Measurements from ENCODE around the gene ERCC6L. TPM values are rescaled to one million over a fixed set of nuclear protein-coding genes. Genes with fewer than 3 reads are reported as not detected.

ERCC6L gene
- total RNA-seq, 4 donors from 2014 or later, result 0.07 TPM; not detected in 3

GRCh38 chrX:72265263-72265662 lies 26.4 kb upstream of the ERCC6L start:
- DNase-seq, result no peak
- no peaks in the 10 kb centered on the region for H3K27me3 ChIP-seq
- intact Hi-C loops (cut with DNase I; ENCODE audit: low total_unique reads), result no loop called here
- TF ChIP-seq, protein P1, sequence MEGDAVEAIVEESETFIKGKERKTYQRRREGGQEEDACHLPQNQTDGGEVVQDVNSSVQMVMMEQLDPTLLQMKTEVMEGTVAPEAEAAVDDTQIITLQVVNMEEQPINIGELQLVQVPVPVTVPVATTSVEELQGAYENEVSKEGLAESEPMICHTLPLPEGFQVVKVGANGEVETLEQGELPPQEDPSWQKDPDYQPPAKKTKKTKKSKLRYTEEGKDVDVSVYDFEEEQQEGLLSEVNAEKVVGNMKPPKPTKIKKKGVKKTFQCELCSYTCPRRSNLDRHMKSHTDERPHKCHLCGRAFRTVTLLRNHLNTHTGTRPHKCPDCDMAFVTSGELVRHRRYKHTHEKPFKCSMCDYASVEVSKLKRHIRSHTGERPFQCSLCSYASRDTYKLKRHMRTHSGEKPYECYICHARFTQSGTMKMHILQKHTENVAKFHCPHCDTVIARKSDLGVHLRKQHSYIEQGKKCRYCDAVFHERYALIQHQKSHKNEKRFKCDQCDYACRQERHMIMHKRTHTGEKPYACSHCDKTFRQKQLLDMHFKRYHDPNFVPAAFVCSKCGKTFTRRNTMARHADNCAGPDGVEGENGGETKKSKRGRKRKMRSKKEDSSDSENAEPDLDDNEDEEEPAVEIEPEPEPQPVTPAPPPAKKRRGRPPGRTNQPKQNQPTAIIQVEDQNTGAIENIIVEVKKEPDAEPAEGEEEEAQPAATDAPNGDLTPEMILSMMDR (IDR thresholded peaks at IDR 0.05 in 4 of 5, conservative IDR thresholded peaks at IDR 0.05 in 1 of 5), result no peak
- no peak for TF ChIP-seq POLR2A (IDR thresholded peaks at IDR 0.05)
- no peaks in the 10 kb centered on the region for H3K4me1 ChIP-seq
- H3K36me3 ChIP-seq, result peaks cover 0 to 3% of the 10 kb centered on the region in 2 donors
- H3K4me3 ChIP-seq, result no peak overlapping the region
- in situ Hi-C loops (cut with MboI; ENCODE audit: low sequenced_read_pairs in 4 of 4), result no loop called here
- no peak for ATAC-seq
- no peak overlapping the region for H3K27ac ChIP-seq
- H3K9me3 ChIP-seq, result no peaks in the 10 kb centered on the region

- H3K36me3 ChIP-seq, result no peaks in the 10 kb centered on the region
- DNase-seq (no peak), ATAC-seq (no peak)
- no peaks in the 10 kb centered on the region for H3K27me3 ChIP-seq
- no peak overlapping the region for H3K27ac ChIP-seq
- H3K4me3 ChIP-seq, result no peak overlapping the region
- TF ChIP-seq, protein P1 (IDR thresholded peaks at IDR 0.05 in 4 of 5, conservative IDR thresholded peaks at IDR 0.05 in 1 of 5), result no peak
- TF ChIP-seq POLR2A (IDR thresholded peaks at IDR 0.05), result no peak
- no peaks in the 10 kb centered on the region for H3K4me1 ChIP-seq
- in situ Hi-C loops (cut with MboI; ENCODE audit: low sequenced_read_pairs in 4 of 4), result no loop called here
- intact Hi-C loops (cut with DNase I; ENCODE audit: low total_unique reads), result no loop called here
- no peaks in the 10 kb centered on the region for H3K9me3 ChIP-seq
Observed at GRCh38 chrX:72262077-72262476, 23.2 kb upstream of the ERCC6L start.

- Histone ChIP-seq H3K4me3 (no peak overlapping the region), H3K27me3 (no peaks in the 10 kb centered on the region), H3K4me1 (no peaks in the 10 kb centered on the region), H3K36me3 (no peaks in the 10 kb centered on the region), H3K9me3 (no peaks in the 10 kb centered on the region), H3K27ac (no peak overlapping the region)
- intact Hi-C loops (cut with DNase I; ENCODE audit: low total_unique reads), result no loop called here
- ATAC-seq, result no peak
- TF ChIP-seq, protein P1 (IDR thresholded peaks at IDR 0.05 in 4 of 5, conservative IDR thresholded peaks at IDR 0.05 in 1 of 5), result no peak
- no peak for TF ChIP-seq POLR2A (IDR thresholded peaks at IDR 0.05)
- DNase-seq, result no peak
- in situ Hi-C loops (cut with MboI; ENCODE audit: low sequenced_read_pairs in 4 of 4), result no loop called here
Observed at GRCh38 chrX:72260448-72260847, 21.6 kb upstream of the ERCC6L start.

GRCh38 chrX:72258174-72258573 lies 19.3 kb upstream of the ERCC6L start:
- no peak overlapping the region for H3K4me3 ChIP-seq
- no peak overlapping the region for H3K27ac ChIP-seq
- TF ChIP-seq, protein P1 (IDR thresholded peaks at IDR 0.05 in 4 of 5, conservative IDR thresholded peaks at IDR 0.05 in 1 of 5), result no peak
- no peak for TF ChIP-seq POLR2A (IDR thresholded peaks at IDR 0.05)
- intact Hi-C loops (cut with DNase I; ENCODE audit: low total_unique reads), result no loop called here
- no peaks in the 10 kb centered on the region for H3K4me1 ChIP-seq
- peaks cover 0 to 3% (median 0%) of the 10 kb centered on the region in 3 donors for H3K27me3 ChIP-seq
- in situ Hi-C loops (cut with MboI; ENCODE audit: low sequenced_read_pairs in 4 of 4), result no loop called here
- no peaks in the 10 kb centered on the region for H3K36me3 ChIP-seq
- H3K9me3 ChIP-seq, result no peaks in the 10 kb centered on the region
- no peak for DNase-seq
- ATAC-seq, result no peak

GRCh38 chrX:72255864-72256263 lies 17.0 kb upstream of the ERCC6L start:
- Histone ChIP-seq H3K9me3 (no peaks in the 10 kb centered on the region), H3K27ac (no peak overlapping the region), H3K27me3 (peaks cover 0 to 3% (median 0%) of the 10 kb centered on the region in 3 donors), H3K4me3 (no peak overlapping the region), H3K36me3 (no peaks in the 10 kb centered on the region), H3K4me1 (no peaks in the 10 kb centered on the region)
- no peak for ATAC-seq
- no peak for DNase-seq
- no peak for TF ChIP-seq POLR2A (IDR thresholded peaks at IDR 0.05)
- TF ChIP-seq, protein P1 (IDR thresholded peaks at IDR 0.05 in 4 of 5, conservative IDR thresholded peaks at IDR 0.05 in 1 of 5), result no peak
- in situ Hi-C loops (cut with MboI; ENCODE audit: low sequenced_read_pairs in 4 of 4) (no loop called here), intact Hi-C loops (cut with DNase I; ENCODE audit: low total_unique reads) (no loop called here)

All from gastrocnemius medialis (tissue), 4 donors.